HEK293 (cell line): ENCODE data around the gene CAMK2D.

Experiments used
- RBAK ChIP-seq: fragments of 450-650 bp; formaldehyde crosslinking; IDR thresholded peaks from 2 replicates; pipeline ENCODE4 v1.5.1; 2016; ENCODE audit warnings: missing biosample characterization, missing genetic modification characterization
- YY1 ChIP-seq: fragments of 450-650 bp; formaldehyde crosslinking; IDR thresholded peaks from 2 replicates; pipeline ENCODE4 v1.5.1; 2018; ENCODE audit warnings: missing biosample characterization, missing genetic modification characterization
- ZBTB21 ChIP-seq: fragments of 450-650 bp; formaldehyde crosslinking; IDR thresholded peaks from 2 replicates; pipeline ENCODE4 v1.5.1; 2017; ENCODE audit warnings: missing biosample characterization, missing genetic modification characterization
- ZFP41 ChIP-seq: fragments of 450-650 bp; formaldehyde crosslinking; IDR thresholded peaks from 2 replicates; pipeline ENCODE4 v1.5.1; 2016; ENCODE audit warnings: missing biosample characterization, missing genetic modification characterization, borderline replicate concordance
- ZNF24 ChIP-seq: fragments of 450-650 bp; formaldehyde crosslinking; IDR thresholded peaks from 2 replicates; pipeline ENCODE4 v1.5.1; 2016; ENCODE audit warnings: missing biosample characterization, missing genetic modification characterization
- ZNF449 ChIP-seq: fragments of 450-650 bp; formaldehyde crosslinking; IDR thresholded peaks from 2 replicates; pipeline ENCODE4 v1.5.1; 2017; ENCODE audit warnings: missing biosample characterization, mild to moderate bottlenecking, missing genetic modification characterization, moderate library complexity
- ZNF510 ChIP-seq: fragments of 450-650 bp; formaldehyde crosslinking; IDR thresholded peaks from 2 replicates; pipeline ENCODE4 v1.5.1; 2018; ENCODE audit warnings: mild to moderate bottlenecking, missing genetic modification characterization, missing biosample characterization; ENCODE audit not compliant: insufficient replicate concordance
- ZSCAN5A ChIP-seq: fragments of 450-650 bp; formaldehyde crosslinking; IDR thresholded peaks from 2 replicates; pipeline ENCODE4 v1.5.1; 2016; ENCODE audit warnings: missing biosample characterization, missing genetic modification characterization
- TF ChIP-seq, protein P1 (sequence below): fragments of 450-650 bp; formaldehyde crosslinking; IDR thresholded peaks from 2 replicates; pipeline ENCODE4 v1.5.1; 2016; ENCODE audit warnings: missing biosample characterization, missing genetic modification characterization
- TF ChIP-seq, protein P2 (sequence below): fragments of 450-650 bp; formaldehyde crosslinking; conservative IDR thresholded peaks from 2 replicates; pipeline ENCODE4 v1.5.1; 2016; ENCODE audit warnings: low read depth, missing biosample characterization, missing genetic modification characterization

DNA sequence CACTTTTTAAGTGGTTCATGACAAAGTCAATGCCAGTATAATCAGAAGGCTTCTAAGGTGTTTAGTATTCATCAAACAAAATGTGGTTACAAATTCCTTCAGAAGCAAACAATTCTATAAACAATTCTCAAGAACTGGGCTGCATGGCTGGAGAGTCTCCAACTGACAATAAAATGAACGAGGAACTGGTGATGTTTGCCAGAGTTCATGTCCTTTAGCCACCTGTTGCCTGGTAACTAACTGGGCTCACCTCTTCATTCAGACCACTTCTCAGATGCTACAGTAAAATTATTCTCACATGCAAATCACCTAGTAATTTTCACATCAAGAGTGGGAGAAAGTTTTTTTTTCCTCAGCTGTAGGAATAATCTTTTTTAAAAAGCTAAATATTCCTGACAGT is 53.3 kb downstream of the CAMK2D start:
- TF ChIP-seq, protein P1, sequence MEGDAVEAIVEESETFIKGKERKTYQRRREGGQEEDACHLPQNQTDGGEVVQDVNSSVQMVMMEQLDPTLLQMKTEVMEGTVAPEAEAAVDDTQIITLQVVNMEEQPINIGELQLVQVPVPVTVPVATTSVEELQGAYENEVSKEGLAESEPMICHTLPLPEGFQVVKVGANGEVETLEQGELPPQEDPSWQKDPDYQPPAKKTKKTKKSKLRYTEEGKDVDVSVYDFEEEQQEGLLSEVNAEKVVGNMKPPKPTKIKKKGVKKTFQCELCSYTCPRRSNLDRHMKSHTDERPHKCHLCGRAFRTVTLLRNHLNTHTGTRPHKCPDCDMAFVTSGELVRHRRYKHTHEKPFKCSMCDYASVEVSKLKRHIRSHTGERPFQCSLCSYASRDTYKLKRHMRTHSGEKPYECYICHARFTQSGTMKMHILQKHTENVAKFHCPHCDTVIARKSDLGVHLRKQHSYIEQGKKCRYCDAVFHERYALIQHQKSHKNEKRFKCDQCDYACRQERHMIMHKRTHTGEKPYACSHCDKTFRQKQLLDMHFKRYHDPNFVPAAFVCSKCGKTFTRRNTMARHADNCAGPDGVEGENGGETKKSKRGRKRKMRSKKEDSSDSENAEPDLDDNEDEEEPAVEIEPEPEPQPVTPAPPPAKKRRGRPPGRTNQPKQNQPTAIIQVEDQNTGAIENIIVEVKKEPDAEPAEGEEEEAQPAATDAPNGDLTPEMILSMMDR (tag by site-specific recombination) = no peak
- TF ChIP-seq ZFP41 (tag by site-specific recombination) (no peak), ZBTB21 (tag by site-specific recombination) (no peak), ZNF449 (tag by site-specific recombination) (no peak), ZNF510 (no peak), ZSCAN5A (no peak), YY1 (tag by site-specific recombination) (no peak), ZNF24 (no peak), RBAK (no peak)
- TF ChIP-seq, protein P2, sequence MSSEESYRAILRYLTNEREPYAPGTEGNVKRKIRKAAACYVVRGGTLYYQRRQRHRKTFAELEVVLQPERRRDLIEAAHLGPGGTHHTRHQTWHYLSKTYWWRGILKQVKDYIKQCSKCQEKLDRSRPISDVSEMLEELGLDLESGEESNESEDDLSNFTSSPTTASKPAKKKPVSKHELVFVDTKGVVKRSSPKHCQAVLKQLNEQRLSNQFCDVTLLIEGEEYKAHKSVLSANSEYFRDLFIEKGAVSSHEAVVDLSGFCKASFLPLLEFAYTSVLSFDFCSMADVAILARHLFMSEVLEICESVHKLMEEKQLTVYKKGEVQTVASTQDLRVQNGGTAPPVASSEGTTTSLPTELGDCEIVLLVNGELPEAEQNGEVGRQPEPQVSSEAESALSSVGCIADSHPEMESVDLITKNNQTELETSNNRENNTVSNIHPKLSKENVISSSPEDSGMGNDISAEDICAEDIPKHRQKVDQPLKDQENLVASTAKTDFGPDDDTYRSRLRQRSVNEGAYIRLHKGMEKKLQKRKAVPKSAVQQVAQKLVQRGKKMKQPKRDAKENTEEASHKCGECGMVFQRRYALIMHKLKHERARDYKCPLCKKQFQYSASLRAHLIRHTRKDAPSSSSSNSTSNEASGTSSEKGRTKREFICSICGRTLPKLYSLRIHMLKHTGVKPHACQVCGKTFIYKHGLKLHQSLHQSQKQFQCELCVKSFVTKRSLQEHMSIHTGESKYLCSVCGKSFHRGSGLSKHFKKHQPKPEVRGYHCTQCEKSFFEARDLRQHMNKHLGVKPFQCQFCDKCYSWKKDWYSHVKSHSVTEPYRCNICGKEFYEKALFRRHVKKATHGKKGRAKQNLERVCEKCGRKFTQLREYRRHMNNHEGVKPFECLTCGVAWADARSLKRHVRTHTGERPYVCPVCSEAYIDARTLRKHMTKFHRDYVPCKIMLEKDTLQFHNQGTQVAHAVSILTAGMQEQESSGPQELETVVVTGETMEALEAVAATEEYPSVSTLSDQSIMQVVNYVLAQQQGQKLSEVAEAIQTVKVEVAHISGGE (tag by site-specific recombination) = no peak
